ENCODE results near the gene OBP2A. TPM values are rescaled to one million over a fixed set of nuclear protein-coding genes. Genes with fewer than 3 reads are reported as not detected.

The OBP2A gene
- polyA plus RNA-seq, 3 donors = not detected

GRCh38 chr9:135521608-135522095 is 24.3 kb upstream of the OBP2A start:
- Mint-ChIP-seq H3K4me1 (no peaks in the 10 kb centered on the region), H3K36me3 (no peaks in the 10 kb centered on the region), H3K4me3 (no peak overlapping the region), H3K27me3 (ENCODE audit: low read depth in 3 of 3) (peaks cover 10 to 21% (median 16%) of the 10 kb centered on the region in 3 donors), H3K9me3 (peaks cover 0 to 2% (median 0%) of the 10 kb centered on the region in 7 donors), H3K27ac (no peak overlapping the region)
- H3K36me3 ChIP-seq (replicated peaks in 1 of 2; ENCODE audit: control insufficient read depth in 1 of 2, insufficient read depth in 2 of 2, low read length in 2 of 2) = no peaks in the 10 kb centered on the region
- H3K4me1 ChIP-seq (ENCODE audit: control insufficient read depth in 1 of 2, insufficient read depth in 2 of 2, low read length in 2 of 2) = no peaks in the 10 kb centered on the region
- intact Hi-C loops (cut with micrococcal nuclease) = no loop called here
- no peaks in the 10 kb centered on the region for H3K9me3 ChIP-seq (replicated peaks in 1 of 2; ENCODE audit: control insufficient read depth in 1 of 2, insufficient read depth in 1 of 2, low read length in 2 of 2)
- WGBS (ENCODE audit: insufficient coverage) = 87% methylated on average over 7 of the region's 11 CpGs
- H2AFZ ChIP-seq (ENCODE audit: insufficient read depth, low read depth, low read length, poor library complexity, severe bottlenecking) = no peak overlapping the region
- no peak overlapping the region for H3K4me2 ChIP-seq (replicated peaks; ENCODE audit: extremely low read depth, low read length, poor library complexity, severe bottlenecking)
- no peaks in the 10 kb centered on the region for H3K27me3 ChIP-seq (ENCODE audit: control insufficient read depth in 2 of 2, insufficient read depth in 2 of 2, low read length in 2 of 2)
- TF ChIP-seq CTCF (IDR thresholded peaks at IDR 0.05) = no peak
- DNase-seq = no peak
- H4K20me1 ChIP-seq (ENCODE audit: insufficient read depth, low read length) = no peaks in the 10 kb centered on the region
- H3K9ac ChIP-seq (ENCODE audit: insufficient read depth, low read length, poor library complexity, severe bottlenecking) = no peak overlapping the region
- no peak overlapping the region for H3K4me3 ChIP-seq (replicated peaks in 1 of 3; ENCODE audit: low read depth in 2 of 3, low read length in 3 of 3)
- H3K79me2 ChIP-seq (ENCODE audit: insufficient read depth, low read length) = no peaks in the 10 kb centered on the region
- no peak overlapping the region for H3K27ac ChIP-seq (ENCODE audit: low read depth in 1 of 2, low read length in 2 of 2)

GRCh38 chr9:135522137-135522877 is 23.6 kb upstream of the OBP2A start:
- H3K9ac ChIP-seq (ENCODE audit: insufficient read depth, low read length, poor library complexity, severe bottlenecking) = no peak overlapping the region
- H3K9me3 ChIP-seq (replicated peaks in 1 of 2; ENCODE audit: control insufficient read depth in 1 of 2, insufficient read depth in 1 of 2, low read length in 2 of 2) = no peaks in the 10 kb centered on the region
- H3K36me3 Mint-ChIP-seq = no peaks in the 10 kb centered on the region
- H3K36me3 ChIP-seq (replicated peaks in 1 of 2; ENCODE audit: control insufficient read depth in 1 of 2, insufficient read depth in 2 of 2, low read length in 2 of 2) = no peaks in the 10 kb centered on the region
- no peak for TF ChIP-seq CTCF (IDR thresholded peaks at IDR 0.05)
- peaks cover 0 to 2% (median 0%) of the 10 kb centered on the region in 7 donors for H3K9me3 Mint-ChIP-seq
- DNase-seq = no peak
- intact Hi-C loops (cut with micrococcal nuclease) = no loop called here
- no peak overlapping the region for H3K27ac ChIP-seq (ENCODE audit: low read depth in 1 of 2, low read length in 2 of 2)
- no peak overlapping the region for H3K4me3 ChIP-seq (replicated peaks in 1 of 3; ENCODE audit: low read depth in 2 of 3, low read length in 3 of 3)
- no peaks in the 10 kb centered on the region for H3K79me2 ChIP-seq (ENCODE audit: insufficient read depth, low read length)
- H2AFZ ChIP-seq (ENCODE audit: insufficient read depth, low read depth, low read length, poor library complexity, severe bottlenecking) = no peak overlapping the region
- H3K4me2 ChIP-seq (replicated peaks; ENCODE audit: extremely low read depth, low read length, poor library complexity, severe bottlenecking) = no peak overlapping the region
- no peaks in the 10 kb centered on the region for H3K4me1 ChIP-seq (ENCODE audit: control insufficient read depth in 1 of 2, insufficient read depth in 2 of 2, low read length in 2 of 2)
- no peak overlapping the region for H3K27ac Mint-ChIP-seq
- H4K20me1 ChIP-seq (ENCODE audit: insufficient read depth, low read length) = no peaks in the 10 kb centered on the region
- 67% methylated on average over 12 of the region's 16 CpGs for WGBS (ENCODE audit: insufficient coverage)
- H3K4me1 Mint-ChIP-seq = no peaks in the 10 kb centered on the region
- no peaks in the 10 kb centered on the region for H3K27me3 ChIP-seq (ENCODE audit: control insufficient read depth in 2 of 2, insufficient read depth in 2 of 2, low read length in 2 of 2)
- peaks cover 10 to 20% (median 16%) of the 10 kb centered on the region in 3 donors for H3K27me3 Mint-ChIP-seq (ENCODE audit: low read depth in 3 of 3)
- H3K4me3 Mint-ChIP-seq = no peak overlapping the region
